ENCODE data around the gene CACYBP. TPM values are rescaled to one million over a fixed set of nuclear protein-coding genes. Genes with fewer than 3 reads are reported as not detected.
"Not testable (repeated sequence)": the region's sequence is repeated elsewhere in the genome, so short reads cannot be mapped to it uniquely, and the experiment has no call there.

The CACYBP gene
- total RNA-seq, 1 donor from 2014 or later = 77.4 TPM

DNA sequence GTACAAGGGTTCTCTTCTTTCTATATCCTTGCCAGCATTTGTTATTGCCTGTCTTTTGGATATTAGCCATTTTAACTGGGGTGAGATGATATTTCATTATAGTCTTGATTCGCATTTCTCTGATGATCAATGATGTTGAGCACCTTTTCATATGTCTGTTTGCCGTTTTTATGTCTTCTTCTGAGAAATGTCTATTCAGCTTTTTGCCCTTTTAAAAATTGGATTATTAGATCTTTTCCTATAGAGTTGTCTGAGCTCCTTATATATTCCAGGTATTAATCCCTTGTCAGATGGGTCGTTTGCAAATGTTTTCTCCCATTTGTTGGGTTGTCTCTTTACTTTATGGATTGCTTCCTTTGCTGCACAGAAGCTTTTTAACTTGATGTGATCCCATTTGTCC, 42.9 kb downstream of the CACYBP start:
- Histone ChIP-seq H3K27me3 (no peaks in the 10 kb centered on the region), H3K9me3 (no peaks in the 10 kb centered on the region), H3K4me1 (no peaks in the 10 kb centered on the region), H3K27ac (no peak overlapping the region), H3K36me3 (no peaks in the 10 kb centered on the region), H3K4me3 (no peak overlapping the region)
- intact Hi-C loops (cut with DNase I) = no loop called here
- TF ChIP-seq, protein P1, sequence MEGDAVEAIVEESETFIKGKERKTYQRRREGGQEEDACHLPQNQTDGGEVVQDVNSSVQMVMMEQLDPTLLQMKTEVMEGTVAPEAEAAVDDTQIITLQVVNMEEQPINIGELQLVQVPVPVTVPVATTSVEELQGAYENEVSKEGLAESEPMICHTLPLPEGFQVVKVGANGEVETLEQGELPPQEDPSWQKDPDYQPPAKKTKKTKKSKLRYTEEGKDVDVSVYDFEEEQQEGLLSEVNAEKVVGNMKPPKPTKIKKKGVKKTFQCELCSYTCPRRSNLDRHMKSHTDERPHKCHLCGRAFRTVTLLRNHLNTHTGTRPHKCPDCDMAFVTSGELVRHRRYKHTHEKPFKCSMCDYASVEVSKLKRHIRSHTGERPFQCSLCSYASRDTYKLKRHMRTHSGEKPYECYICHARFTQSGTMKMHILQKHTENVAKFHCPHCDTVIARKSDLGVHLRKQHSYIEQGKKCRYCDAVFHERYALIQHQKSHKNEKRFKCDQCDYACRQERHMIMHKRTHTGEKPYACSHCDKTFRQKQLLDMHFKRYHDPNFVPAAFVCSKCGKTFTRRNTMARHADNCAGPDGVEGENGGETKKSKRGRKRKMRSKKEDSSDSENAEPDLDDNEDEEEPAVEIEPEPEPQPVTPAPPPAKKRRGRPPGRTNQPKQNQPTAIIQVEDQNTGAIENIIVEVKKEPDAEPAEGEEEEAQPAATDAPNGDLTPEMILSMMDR (IDR thresholded peaks at IDR 0.05) = no peak
- no peak for DNase-seq (ENCODE audit: low spot score in 2 of 2)

- Histone ChIP-seq H3K36me3 (no peaks in the 10 kb centered on the region), H3K27me3 (no peaks in the 10 kb centered on the region), H3K4me3 (no peak overlapping the region), H3K9me3 (no peaks in the 10 kb centered on the region), H3K4me1 (no peaks in the 10 kb centered on the region), H3K27ac (no peak overlapping the region)
- TF ChIP-seq, protein P1 (IDR thresholded peaks at IDR 0.05) = no peak
- DNase-seq (ENCODE audit: low spot score in 2 of 2) = no peak
- intact Hi-C loops (cut with DNase I) = no loop called here
Observed at GRCh38 chr1:175043824-175044223, 44.1 kb downstream of the CACYBP start.

GRCh38 chr1:175044591-175044990, 44.8 kb downstream of the CACYBP start:
- DNase-seq (ENCODE audit: low spot score in 2 of 2); H3K27ac ChIP-seq; H3K4me3 ChIP-seq; H3K9me3 ChIP-seq; H3K36me3 ChIP-seq; H3K27me3 ChIP-seq; intact Hi-C loops (cut with DNase I); H3K4me1 ChIP-seq: not testable (repeated sequence)

GRCh38 chr1:175045097-175045496, 45.4 kb downstream of the CACYBP start:
- Histone ChIP-seq H3K27me3 (no peaks in the 10 kb centered on the region), H3K9me3 (no peaks in the 10 kb centered on the region), H3K36me3 (no peaks in the 10 kb centered on the region), H3K27ac (no peak overlapping the region), H3K4me3 (no peak overlapping the region), H3K4me1 (no peaks in the 10 kb centered on the region)
- TF ChIP-seq, protein P1 (IDR thresholded peaks at IDR 0.05) = no peak
- DNase-seq (ENCODE audit: low spot score in 2 of 2) = no peak
- intact Hi-C loops (cut with DNase I) = no loop called here

DNA sequence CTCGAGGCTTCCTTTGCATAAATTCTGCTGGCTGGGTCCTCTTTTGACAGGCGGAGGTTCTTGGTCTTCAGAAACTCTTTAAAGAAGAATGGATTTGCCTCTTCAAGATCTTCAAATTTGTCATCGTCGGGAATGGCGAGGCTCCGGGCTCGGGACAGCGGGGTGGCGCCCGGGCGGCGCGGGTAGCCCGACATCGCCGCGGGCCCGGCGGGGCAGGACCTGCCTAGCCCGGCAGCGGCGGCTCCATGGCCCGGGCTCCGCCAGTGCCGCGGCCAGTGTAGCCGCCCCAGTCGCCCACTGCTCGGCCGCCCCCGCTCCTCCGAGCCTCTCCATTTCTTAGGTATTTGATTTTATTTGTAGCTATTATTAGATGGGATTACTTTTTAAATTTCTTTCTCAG, 45.8 kb downstream of the CACYBP start:
- H3K36me3 ChIP-seq = no peaks in the 10 kb centered on the region
- no peaks in the 10 kb centered on the region for H3K4me1 ChIP-seq
- intact Hi-C loops (cut with DNase I) = no loop called here
- no peaks in the 10 kb centered on the region for H3K27me3 ChIP-seq
- no peak for DNase-seq (ENCODE audit: low spot score in 2 of 2)
- no peak overlapping the region for H3K27ac ChIP-seq
- no peaks in the 10 kb centered on the region for H3K9me3 ChIP-seq
- no peak overlapping the region for H3K4me3 ChIP-seq
- TF ChIP-seq, protein P1 (IDR thresholded peaks at IDR 0.05) = no peak

DNA sequence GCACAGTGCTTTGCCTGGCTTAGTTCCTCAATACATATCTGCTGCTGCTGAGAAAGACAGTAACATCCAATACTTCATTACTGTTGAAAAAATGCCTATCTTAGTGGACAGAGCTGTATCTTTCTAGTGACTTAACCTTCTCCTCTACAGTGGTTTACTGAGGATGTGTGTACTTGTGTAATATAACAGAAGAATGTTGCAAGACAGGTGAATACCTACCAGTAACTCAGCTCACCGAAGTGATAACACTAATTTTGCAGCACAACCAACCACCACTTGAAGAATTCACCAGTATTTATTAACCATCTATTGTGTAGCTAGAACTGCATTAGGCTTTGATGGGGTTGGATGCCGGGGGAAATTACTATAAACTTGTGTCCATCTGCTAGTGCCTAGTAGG, 51.2 kb downstream of the CACYBP start:
- no peak overlapping the region for H3K27ac ChIP-seq
- intact Hi-C loops (cut with DNase I) = no loop called here
- H3K27me3 ChIP-seq = no peaks in the 10 kb centered on the region
- TF ChIP-seq, protein P1 (IDR thresholded peaks at IDR 0.05) = no peak
- no peaks in the 10 kb centered on the region for H3K36me3 ChIP-seq
- H3K9me3 ChIP-seq = no peaks in the 10 kb centered on the region
- no peak overlapping the region for H3K4me3 ChIP-seq
- H3K4me1 ChIP-seq = no peaks in the 10 kb centered on the region
- no peak for DNase-seq (ENCODE audit: low spot score in 2 of 2)
